Prostate gland (tissue), 2 donors: ENCODE results near the gene CAPNS1.

Experiments used
- CTCF ChIP-seq, 4 experiments: fragments of 200-600 bp in 2 of 4; fragments of 450-650 bp in 2 of 4; sonication (generic) in 2 of 4; IDR thresholded peaks; 1 replicate in 3 of 4; 2 replicates in 1 of 4; pipeline ENCODE4 v1.5.1; 2016 to 2019; ENCODE audit warnings: antibody characterized with exemption in 4 of 4, mild to moderate bottlenecking in 2 of 4, moderate library complexity in 2 of 4
- POLR2A ChIP-seq: fragments of 450-650 bp; IDR thresholded peaks from one replicate; pipeline ENCODE4 v1.6.1; 2016; ENCODE audit warnings: antibody characterized with exemption, mild to moderate bottlenecking
- POLR2AphosphoS5 ChIP-seq: sonication (generic); formaldehyde crosslinking; IDR thresholded peaks from one replicate; pipeline ENCODE4 v1.6.1; 2017; ENCODE audit warnings: antibody characterized with exemption

- TF ChIP-seq CTCF (IDR thresholded peaks at IDR 0.05) (no peak), POLR2AphosphoS5 (no peak), POLR2A (no peak)
Observed at GRCh38 chr19:36125557-36125956, 14.3 kb upstream of the CAPNS1 start.
